ENCODE measurements around the gene SREK1.
A peak's percentile ranks its signal among the peaks of the same experiment; 100 is the strongest.
"Not testable (repeated sequence)": the region's sequence is repeated elsewhere in the genome, so short reads cannot be mapped to it uniquely, and the experiment has no call there.

The SREK1 gene

DNA sequence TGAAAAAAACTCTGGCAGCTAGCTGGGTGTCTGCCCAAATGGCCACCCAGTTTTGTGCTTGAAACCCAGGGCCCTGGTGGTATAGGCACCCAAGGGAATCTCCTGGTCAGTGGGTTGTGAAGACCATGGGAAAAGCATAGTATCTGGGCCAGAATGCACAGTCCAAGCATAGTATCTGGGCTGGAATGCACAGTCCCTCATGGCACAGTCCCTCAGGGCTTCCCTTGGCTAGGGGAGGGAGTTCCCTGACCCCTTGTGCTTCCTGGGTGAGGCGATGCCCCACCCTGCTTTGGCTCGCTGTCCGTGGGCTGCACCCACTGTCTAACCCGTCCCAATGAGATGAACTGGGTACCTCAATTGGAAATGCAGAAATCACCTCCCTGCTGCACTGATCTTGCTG, 78.8 kb downstream of the SREK1 start:
- DNase-seq: not testable (repeated sequence)

DNA sequence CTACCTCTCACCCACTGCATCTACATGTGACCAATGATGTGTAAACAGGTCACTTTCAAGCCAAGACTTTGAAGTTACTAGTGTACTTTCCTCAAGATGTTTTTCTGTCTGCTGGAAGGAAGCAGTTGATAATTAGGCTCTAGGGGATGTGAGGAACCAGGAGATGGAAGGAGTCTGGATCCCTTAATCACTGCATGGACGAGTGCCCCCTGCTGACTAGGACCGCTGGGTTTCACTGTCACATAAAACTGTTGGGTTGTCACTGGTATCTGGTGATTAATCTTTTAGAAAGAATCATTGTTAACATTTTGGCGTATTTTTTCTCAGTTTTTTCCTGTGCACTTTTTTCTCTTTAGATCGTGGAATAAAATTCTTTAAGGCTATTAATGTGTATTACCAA, 79.5 kb downstream of the SREK1 start:
- DNase-seq: peak in 1 of 2 experiments; percentile 6

DNA sequence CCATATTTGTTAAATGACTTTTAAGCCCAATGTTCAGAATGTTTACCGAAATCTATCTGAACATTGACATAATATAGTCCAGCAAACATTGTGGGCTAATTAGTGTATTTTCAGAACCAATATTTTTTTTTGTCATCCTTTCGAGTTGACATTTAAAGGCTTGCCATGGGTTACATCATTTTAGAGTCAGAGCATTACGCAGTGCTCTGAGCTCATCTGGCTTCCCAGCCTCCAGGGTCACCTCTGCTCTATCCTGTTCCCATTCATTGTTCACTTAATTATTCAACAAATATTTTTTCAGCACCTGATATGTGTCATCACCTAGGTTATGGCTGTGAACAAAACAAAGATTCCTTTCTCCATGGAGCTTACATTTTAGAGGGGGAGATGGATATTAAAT, 80.2 kb downstream of the SREK1 start:
- no peak for DNase-seq

DNA sequence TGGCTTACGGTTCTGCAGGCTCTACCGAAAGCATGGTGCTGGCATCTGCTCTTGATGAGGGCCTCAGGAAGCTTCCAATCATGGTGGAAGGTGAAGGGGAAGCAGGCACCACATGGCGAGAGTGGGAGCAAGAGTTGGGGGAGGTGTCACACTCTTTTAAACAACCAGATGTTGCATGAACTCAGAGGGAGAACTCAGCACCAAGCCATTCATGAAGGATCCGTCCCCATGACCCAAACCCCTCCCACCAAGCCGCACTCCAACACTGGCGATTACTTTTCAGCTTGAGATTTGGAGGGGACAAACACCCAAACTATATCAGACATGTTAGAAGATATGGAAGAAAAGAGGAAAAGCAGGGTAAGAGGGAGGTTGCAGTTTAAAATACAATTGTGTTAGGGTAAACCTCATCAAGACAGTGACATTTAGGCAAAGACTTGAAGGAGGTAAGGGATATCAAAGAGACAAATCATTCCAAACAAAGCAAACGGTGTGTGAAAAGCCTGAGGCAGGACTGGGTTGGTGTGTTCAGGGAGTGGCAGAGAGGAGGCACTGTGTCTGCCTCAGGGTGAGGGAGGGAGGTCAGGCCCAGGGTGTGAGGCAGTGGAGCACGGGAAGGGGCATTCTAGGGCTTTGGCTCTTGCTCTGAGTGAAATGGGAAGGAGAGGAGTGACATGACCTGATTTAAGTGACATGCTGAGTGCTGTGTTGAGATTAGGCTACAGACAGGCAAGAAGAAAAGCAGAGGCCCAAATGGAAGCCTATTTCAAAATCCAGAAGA, 80.9 kb downstream of the SREK1 start:
- no peak for DNase-seq

DNA sequence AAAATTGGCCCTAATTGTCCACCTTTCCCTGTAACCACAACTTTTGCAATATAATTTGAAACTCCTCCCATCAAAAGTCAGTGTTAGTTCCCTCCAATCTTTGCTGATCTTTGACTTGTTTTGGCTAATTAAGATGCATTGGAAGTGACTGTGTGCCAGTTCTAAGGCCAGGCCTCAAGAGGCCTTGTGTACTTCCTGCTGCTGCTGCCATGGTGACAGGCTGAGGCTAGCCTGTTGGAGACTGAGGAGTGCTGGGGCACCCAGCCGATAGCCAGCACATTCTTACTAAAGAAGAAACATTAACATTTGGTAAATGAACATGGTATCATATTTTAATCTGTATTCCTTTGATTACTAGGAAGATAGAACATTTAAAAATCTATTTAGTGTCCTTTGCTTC, 86.5 kb downstream of the SREK1 start:
- peak in 1 of 2 experiments; percentile 7 for DNase-seq

DNA sequence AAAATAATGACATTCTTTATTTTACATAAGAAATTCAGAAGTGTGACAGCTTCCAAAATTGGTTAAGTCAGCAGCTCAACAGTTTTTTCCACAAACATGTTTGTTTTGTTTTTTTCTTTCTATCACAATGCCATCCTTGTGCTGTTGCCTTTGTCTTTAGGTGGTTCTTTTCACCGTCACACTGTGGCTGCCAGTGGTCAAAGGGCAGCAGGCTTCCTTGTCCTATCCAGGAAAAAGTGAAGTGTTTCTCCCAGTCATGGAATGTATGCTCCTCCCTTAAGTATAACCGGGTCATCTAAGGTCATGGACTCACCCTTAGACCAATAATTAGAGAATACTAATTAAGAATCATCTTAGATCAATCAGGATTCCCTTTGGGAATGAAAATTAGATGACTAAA, 87.4 kb downstream of the SREK1 start:
- no peak for DNase-seq

DNA sequence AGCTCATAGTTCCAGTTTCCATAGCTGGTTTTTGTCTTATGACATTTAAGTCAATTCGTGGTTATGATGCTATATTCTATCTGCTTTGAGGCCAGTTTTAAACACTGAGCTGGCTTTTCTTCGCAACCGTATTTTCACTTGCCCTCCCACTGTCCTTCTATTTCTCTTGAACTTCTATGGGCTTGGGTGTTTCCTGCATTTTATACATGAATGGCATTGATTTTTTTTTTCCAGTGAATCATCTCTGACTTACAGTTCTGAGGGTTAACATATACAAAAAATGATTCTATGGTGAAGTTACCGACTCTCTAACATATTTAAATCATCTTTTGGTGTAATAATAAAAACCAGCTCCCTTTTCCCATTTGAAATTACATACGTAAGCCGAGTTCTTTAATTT, 88.2 kb downstream of the SREK1 start:
- no peak for DNase-seq

DNA sequence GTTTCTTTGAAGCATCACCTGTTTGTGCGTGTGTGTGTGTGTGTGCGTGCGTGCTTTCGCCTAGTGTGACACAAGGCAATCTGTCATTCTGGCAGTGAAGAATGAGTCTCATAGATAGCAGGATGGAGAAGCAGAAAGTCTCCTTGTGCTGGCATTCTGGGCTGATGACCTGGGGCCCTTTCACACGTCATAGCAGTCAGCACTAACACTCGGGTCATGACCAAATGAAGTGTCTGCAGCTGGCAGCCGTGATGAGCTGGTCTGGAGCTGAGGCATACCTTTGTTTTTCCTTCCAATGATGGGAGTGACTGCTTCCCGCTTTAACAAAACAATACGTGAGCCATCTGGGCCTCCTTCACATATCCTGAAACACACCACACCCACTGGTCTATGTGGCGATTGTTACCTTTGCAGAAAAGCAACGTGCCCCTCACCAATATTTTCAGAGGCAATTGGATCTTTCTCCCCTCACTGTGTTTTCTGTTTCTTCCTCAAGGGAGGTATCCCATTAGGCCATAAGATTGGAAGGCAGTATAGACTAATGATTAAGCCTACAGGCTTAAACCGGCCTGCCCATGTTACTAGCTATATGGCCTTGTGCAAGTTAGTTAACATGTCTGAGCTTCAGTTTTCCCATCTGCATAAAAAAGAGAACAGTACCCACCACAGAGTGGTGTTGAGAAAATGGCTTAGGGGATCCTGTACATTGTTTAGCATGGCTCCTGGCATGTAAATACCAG, 88.8 kb downstream of the SREK1 start:
- no peak for DNase-seq
